Measurements from ENCODE around the gene ATG16L1. TPM values are rescaled to one million over a fixed set of nuclear protein-coding genes. Genes with fewer than 3 reads are reported as not detected.

Gene ATG16L1
- total RNA-seq, 1 experiment from 2014 or later: 26.4 TPM

DNA sequence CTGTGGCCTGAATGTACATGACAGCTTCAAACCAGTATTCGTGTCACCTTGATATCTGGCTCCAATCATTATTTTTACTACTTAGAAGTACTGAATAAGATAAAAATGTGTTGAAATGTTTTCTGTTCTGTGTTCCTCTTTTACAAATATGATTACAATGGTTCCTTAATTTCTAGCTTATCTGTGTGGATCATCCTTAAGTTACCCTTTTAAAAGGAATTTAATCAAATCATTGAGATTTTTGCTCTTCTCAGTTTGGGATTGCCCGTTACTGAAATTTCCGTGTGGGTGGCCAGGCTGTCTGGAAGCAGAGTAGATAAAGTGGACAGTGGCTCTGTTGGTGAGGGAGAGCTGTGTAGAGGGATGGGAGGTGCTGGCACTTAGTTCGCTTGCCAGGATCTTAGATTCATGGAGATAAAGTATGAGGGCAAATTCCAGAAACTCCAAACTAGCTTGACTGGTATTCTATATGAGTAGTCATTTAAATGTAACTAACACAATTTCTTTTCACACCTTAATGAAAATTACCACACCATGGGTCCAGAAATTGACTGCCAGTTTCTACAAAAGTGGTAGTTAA is 28.7 kb downstream of the ATG16L1 start:
- Mint-ChIP-seq H3K4me3 (ENCODE audit: unreplicated experiment) (no peak overlapping the region), H3K27ac (ENCODE audit: low read depth, unreplicated experiment) (no peak overlapping the region), H3K27me3 (ENCODE audit: insufficient read depth, unreplicated experiment) (no peaks in the 10 kb centered on the region), H3K4me1 (ENCODE audit: insufficient read depth, unreplicated experiment) (no peaks in the 10 kb centered on the region), H3K36me3 (ENCODE audit: insufficient read depth, unreplicated experiment) (peaks cover 86% of the 10 kb centered on the region), H3K9me3 (ENCODE audit: unreplicated experiment) (no peaks in the 10 kb centered on the region)
- TF ChIP-seq, protein P1, sequence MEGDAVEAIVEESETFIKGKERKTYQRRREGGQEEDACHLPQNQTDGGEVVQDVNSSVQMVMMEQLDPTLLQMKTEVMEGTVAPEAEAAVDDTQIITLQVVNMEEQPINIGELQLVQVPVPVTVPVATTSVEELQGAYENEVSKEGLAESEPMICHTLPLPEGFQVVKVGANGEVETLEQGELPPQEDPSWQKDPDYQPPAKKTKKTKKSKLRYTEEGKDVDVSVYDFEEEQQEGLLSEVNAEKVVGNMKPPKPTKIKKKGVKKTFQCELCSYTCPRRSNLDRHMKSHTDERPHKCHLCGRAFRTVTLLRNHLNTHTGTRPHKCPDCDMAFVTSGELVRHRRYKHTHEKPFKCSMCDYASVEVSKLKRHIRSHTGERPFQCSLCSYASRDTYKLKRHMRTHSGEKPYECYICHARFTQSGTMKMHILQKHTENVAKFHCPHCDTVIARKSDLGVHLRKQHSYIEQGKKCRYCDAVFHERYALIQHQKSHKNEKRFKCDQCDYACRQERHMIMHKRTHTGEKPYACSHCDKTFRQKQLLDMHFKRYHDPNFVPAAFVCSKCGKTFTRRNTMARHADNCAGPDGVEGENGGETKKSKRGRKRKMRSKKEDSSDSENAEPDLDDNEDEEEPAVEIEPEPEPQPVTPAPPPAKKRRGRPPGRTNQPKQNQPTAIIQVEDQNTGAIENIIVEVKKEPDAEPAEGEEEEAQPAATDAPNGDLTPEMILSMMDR (IDR thresholded peaks at IDR 0.05; ENCODE audit: unreplicated experiment): no peak
- no peak for DNase-seq (ENCODE audit: unreplicated experiment)
- POLR2A ChIA-PET: interaction anchor here (1.0 kb wide), 1 partner anchor 26 kb away, joined by 3 read pairs; no protein-coding TSS in a partner anchor
- intact Hi-C loops (cut with micrococcal nuclease): no loop called here
- CTCF ChIA-PET: interaction anchor here (1.0 kb wide), 1 partner anchor 30 kb away, joined by 3 read pairs; no protein-coding TSS in a partner anchor
- no TSS peak for BruUV-seq (replicated peaks)

DNA sequence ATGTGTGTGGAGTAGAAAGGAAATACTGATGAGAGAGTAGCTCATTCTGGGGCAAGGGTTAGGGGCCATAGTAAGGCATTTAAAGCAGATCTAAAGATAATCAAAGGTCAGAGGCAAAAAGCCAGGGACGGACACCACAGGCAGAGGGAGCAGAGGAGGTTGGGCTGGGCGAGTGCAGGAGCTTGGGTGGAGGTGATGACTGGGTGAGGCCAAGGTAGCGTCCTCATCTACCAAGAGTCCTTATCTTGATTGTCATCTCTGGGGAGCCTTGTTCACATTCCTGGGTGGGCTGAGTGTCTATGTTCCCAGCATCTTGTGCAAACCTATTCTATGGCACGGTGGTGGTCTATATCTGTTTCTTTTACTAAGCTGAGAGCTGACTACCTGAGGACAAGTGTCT is 30.1 kb downstream of the ATG16L1 start:
- ChIA-PET POLR2A (interaction anchor here (0.5 to 1.0 kb wide), 3 partner anchors 27 to 674 kb away, joined by 3 read pairs; no protein-coding TSS in a partner anchor), CTCF (interaction anchor here (0.7 to 1.0 kb wide), 2 partner anchors 31 to 161 kb away, joined by 3 read pairs; no protein-coding TSS in a partner anchor)
- no peaks in the 10 kb centered on the region for H3K27me3 Mint-ChIP-seq (ENCODE audit: insufficient read depth, unreplicated experiment)
- intact Hi-C loops (cut with micrococcal nuclease): no loop called here
- no peaks in the 10 kb centered on the region for H3K4me1 Mint-ChIP-seq (ENCODE audit: insufficient read depth, unreplicated experiment)
- no TSS peak for BruUV-seq (replicated peaks)
- H3K36me3 Mint-ChIP-seq (ENCODE audit: insufficient read depth, unreplicated experiment): peaks cover 89% of the 10 kb centered on the region
- no peak overlapping the region for H3K4me3 Mint-ChIP-seq (ENCODE audit: unreplicated experiment)
- TF ChIP-seq, protein P1 (IDR thresholded peaks at IDR 0.05; ENCODE audit: unreplicated experiment): no peak
- H3K27ac Mint-ChIP-seq (ENCODE audit: low read depth, unreplicated experiment): no peak overlapping the region
- no peaks in the 10 kb centered on the region for H3K9me3 Mint-ChIP-seq (ENCODE audit: unreplicated experiment)
- DNase-seq (ENCODE audit: unreplicated experiment): no peak

DNA sequence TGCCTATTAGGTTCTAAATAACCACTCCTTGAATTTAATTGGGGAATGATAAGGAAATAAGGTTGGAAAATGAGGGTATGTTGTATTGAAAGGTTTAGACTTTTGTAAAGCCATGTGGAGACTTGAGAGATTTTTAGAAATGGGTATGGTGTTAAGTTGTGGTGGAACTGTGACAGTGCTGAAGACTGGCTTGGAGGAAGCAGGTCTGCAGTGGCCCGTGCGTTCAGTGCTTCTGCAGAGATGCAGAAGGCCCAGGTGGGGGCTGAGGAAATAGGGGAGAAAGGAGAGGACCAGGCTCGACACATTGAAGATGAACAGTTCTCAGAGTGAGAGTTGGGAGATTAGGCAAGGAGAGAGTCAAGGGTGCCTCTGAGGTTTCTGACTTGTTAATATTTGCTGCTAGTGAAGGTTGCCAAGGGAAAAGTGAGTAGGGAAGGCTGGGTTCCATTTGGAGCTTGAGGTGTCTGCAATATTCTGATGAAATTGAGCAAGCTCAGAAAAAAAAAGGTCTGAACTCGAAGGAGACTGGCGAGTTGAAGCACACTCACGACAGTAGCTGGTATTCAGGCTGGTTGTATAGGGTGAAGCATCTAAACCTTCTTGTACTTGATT is 30.6 kb downstream of the ATG16L1 start:
- no TSS peak for BruUV-seq (replicated peaks)
- Mint-ChIP-seq H3K9me3 (ENCODE audit: unreplicated experiment) (no peaks in the 10 kb centered on the region), H3K27ac (ENCODE audit: low read depth, unreplicated experiment) (no peak overlapping the region), H3K4me1 (ENCODE audit: insufficient read depth, unreplicated experiment) (no peaks in the 10 kb centered on the region), H3K27me3 (ENCODE audit: insufficient read depth, unreplicated experiment) (no peaks in the 10 kb centered on the region), H3K36me3 (ENCODE audit: insufficient read depth, unreplicated experiment) (peaks cover 88% of the 10 kb centered on the region), H3K4me3 (ENCODE audit: unreplicated experiment) (no peak overlapping the region)
- intact Hi-C loops (cut with micrococcal nuclease): no loop called here
- ChIA-PET CTCF (no interaction called here), POLR2A (interaction anchor here (0.5 to 0.6 kb wide), 2 partner anchors 173 to 674 kb away, joined by 3 read pairs; no protein-coding TSS in a partner anchor)
- TF ChIP-seq, protein P1 (IDR thresholded peaks at IDR 0.05; ENCODE audit: unreplicated experiment): no peak
- DNase-seq (ENCODE audit: unreplicated experiment): no peak

DNA sequence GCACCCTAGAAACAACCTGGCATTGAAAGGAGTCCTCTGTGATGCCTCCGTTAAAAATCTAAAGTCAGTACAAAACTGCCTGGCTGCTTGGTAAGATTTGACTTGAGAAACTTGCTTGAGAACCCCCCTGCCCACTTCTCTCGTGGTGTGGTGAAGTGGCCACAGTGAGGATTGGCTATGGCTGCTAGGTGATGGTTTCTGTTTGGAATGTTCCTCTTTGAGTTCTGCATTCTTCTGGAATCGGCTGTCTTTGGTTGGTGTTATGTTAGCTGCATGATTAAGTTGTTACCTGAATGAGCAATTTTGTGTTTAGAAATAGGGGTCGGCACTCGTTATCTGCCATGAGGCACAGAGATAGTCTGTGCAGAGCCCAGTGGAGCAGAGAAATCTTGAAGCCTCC is 34.4 kb downstream of the ATG16L1 start:
- Mint-ChIP-seq H3K36me3 (ENCODE audit: insufficient read depth, unreplicated experiment) (peaks cover 63% of the 10 kb centered on the region), H3K27ac (ENCODE audit: low read depth, unreplicated experiment) (no peak overlapping the region), H3K4me1 (ENCODE audit: insufficient read depth, unreplicated experiment) (no peaks in the 10 kb centered on the region), H3K9me3 (ENCODE audit: unreplicated experiment) (no peaks in the 10 kb centered on the region), H3K27me3 (ENCODE audit: insufficient read depth, unreplicated experiment) (no peaks in the 10 kb centered on the region), H3K4me3 (ENCODE audit: unreplicated experiment) (no peak overlapping the region)
- POLR2A ChIA-PET: no interaction called here
- CTCF ChIA-PET: interaction anchor here (0.6 to 1.1 kb wide), 3 partner anchors 157 to 528 kb away, joined by 3 to 5 read pairs (median 3); no protein-coding TSS in a partner anchor
- TF ChIP-seq, protein P1 (IDR thresholded peaks at IDR 0.05; ENCODE audit: unreplicated experiment): no peak
- intact Hi-C loops (cut with micrococcal nuclease): no loop called here
- DNase-seq (ENCODE audit: unreplicated experiment): no peak
- BruUV-seq (replicated peaks): no TSS peak

Data from MCF 10A (cell line).